Gastroesophageal sphincter (tissue), 4 donors: ENCODE data around the gene UQCC2. TPM values are rescaled to one million over a fixed set of nuclear protein-coding genes. Genes with fewer than 3 reads are reported as not detected.

Source experiments
- ATAC-seq: fragments of 150-250 bp; one replicate; pipeline ENCODE4 v1.9.1; 2016; ENCODE audit warnings: mild to moderate bottlenecking, moderate library complexity
- H3K27ac ChIP-seq, 4 donors: fragments of 200-600 bp; sonication (generic) in 3 of 4; 1 replicate in 3 of 4; 2 replicates in 1 of 4; pipeline ENCODE4 v1.5.1; 2016 to 2019
- H3K27me3 ChIP-seq: fragments of 200-600 bp; sonication (generic); one replicate; pipeline ENCODE4 v1.5.1; 2019
- H3K36me3 ChIP-seq, 2 donors: fragments of 200-600 bp; sonication (generic); one replicate each; pipeline ENCODE4 v1.5.1; 2019; ENCODE audit warnings: control low read depth in 1 of 2
- H3K4me1 ChIP-seq, 3 donors: fragments of 200-600 bp; sonication (generic); 1 replicate in 2 of 3; 2 replicates in 1 of 3; pipeline ENCODE4 v1.5.1; 2016 to 2019; ENCODE audit warnings: control low read depth in 2 of 3
- H3K4me3 ChIP-seq, 2 donors: fragments of 200-600 bp; sonication (generic); one replicate each; pipeline ENCODE4 v1.5.1; 2019; ENCODE audit warnings: mild to moderate bottlenecking in 1 of 2, moderate library complexity in 1 of 2
- H3K9me3 ChIP-seq, 3 donors: fragments of 200-600 bp; sonication (generic); one replicate each; pipeline ENCODE4 v1.5.1; 2017 to 2019; ENCODE audit warnings: control low read depth in 2 of 3
- CTCF ChIP-seq, 4 experiments: fragments of 200-600 bp in 2 of 4; fragments of 450-650 bp in 2 of 4; sonication (generic) in 1 of 4; IDR thresholded peaks; one replicate each; pipeline ENCODE4 v1.5.1; 2017 to 2019; ENCODE audit warnings: antibody characterized with exemption in 4 of 4, mild to moderate bottlenecking in 2 of 4, moderate library complexity in 2 of 4
- EP300 ChIP-seq: sonication (generic); formaldehyde crosslinking; IDR thresholded peaks from one replicate; pipeline ENCODE4 v1.6.1; 2017; ENCODE audit warnings: antibody characterized with exemption, mild to moderate bottlenecking
- POLR2A ChIP-seq, 2 donors: fragments of 450-650 bp; IDR thresholded peaks; one replicate each; pipeline ENCODE4 v1.6.1; 2017; ENCODE audit warnings: antibody characterized with exemption in 2 of 2, mild to moderate bottlenecking in 2 of 2, moderate library complexity in 1 of 2
- POLR2AphosphoS5 ChIP-seq: sonication (generic); formaldehyde crosslinking; IDR thresholded peaks from one replicate; pipeline ENCODE4 v1.6.1; 2017; ENCODE audit warnings: antibody characterized with exemption
- WGBS, 2 donors: methylation state at CpG; one replicate each; pipeline ENCODE4 v1.1.5; 2018; ENCODE audit warnings: low coverage in 1 of 2; 5-methylcytosine and 5-hydroxymethylcytosine counted together
- total RNA-seq, 4 donors: library from RNA; depleted of rRNA; stranded (reverse); fragments of >200 nt; gene quantifications; one replicate each; pipeline ENCODE4 v1.1.0, GENCODE V29; 2016

The UQCC2 gene
- total RNA-seq, 4 donors from 2014 or later, result 14.5 to 25.3 (median 17.7) TPM

DNA sequence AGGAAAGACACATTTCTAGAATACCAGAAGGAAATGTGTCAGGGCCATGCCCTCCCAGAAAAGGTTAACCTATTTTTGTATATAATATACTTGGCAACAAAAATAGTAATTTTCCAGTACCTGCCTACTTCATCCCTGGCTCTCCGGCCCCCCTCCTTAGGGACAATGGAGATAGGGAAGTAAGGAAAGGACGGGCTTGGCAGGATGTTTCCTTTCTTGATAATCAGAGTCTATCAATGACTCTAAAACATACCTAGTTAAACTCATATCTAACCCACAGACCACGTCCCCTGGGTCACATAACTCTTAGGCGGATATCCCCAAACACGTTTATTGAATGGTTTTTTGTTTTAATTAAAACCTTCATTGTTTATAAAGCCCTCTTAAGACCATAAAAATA, 11.8 kb downstream of the UQCC2 start:
- H3K9me3 ChIP-seq, result no peaks in the 10 kb centered on the region
- no peaks in the 10 kb centered on the region for H3K27me3 ChIP-seq
- H3K27ac ChIP-seq, result no peak overlapping the region
- H3K4me1 ChIP-seq, result peaks cover 0 to 49% (median 18%) of the 10 kb centered on the region in 3 donors
- peaks cover 0 to 55% of the 10 kb centered on the region in 2 donors for H3K36me3 ChIP-seq
- no peak for TF ChIP-seq POLR2A (IDR thresholded peaks at IDR 0.05)
- no peak for TF ChIP-seq EP300
- TF ChIP-seq POLR2AphosphoS5, result no peak
- no peak for TF ChIP-seq CTCF (IDR thresholded peaks at IDR 0.05)
- no peak for ATAC-seq
- WGBS, 2 donors, result 54 to 63% methylated on average over 5 of the region's 5 CpGs
- no peak overlapping the region for H3K4me3 ChIP-seq

DNA sequence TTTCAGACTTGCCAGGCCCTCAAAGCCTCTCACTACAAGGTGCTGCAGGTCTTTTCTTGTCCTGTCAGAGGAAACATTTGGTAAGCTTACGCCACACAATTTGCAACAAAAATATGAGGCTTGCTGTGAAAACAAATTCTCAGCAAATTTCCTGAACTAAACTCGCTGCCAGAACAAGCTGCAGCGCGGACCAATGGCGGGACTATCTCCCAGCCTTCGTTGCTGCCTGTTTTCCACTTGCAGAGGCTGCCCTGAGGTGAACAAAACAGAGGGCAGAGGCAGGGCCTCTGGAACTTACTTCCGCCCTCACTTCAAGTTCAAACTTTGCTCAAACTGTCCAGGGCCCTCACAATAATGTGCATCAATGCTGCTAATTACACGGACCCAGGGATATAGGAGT, 12.4 kb downstream of the UQCC2 start:
- ATAC-seq, result no peak
- Histone ChIP-seq H3K4me1 (peaks cover 0 to 55% (median 19%) of the 10 kb centered on the region in 3 donors), H3K9me3 (no peaks in the 10 kb centered on the region), H3K4me3 (no peak overlapping the region), H3K27ac (no peak overlapping the region), H3K36me3 (peaks cover 0 to 52% of the 10 kb centered on the region in 2 donors), H3K27me3 (no peaks in the 10 kb centered on the region)
- WGBS, 2 donors, result 57 to 76% methylated on average over 7 to 8 of the region's 8 CpGs
- TF ChIP-seq POLR2AphosphoS5 (no peak), EP300 (no peak), CTCF (IDR thresholded peaks at IDR 0.05) (no peak), POLR2A (IDR thresholded peaks at IDR 0.05) (no peak)

- Histone ChIP-seq H3K4me3 (no peak overlapping the region), H3K4me1 (peaks cover 0 to 61% (median 23%) of the 10 kb centered on the region in 3 donors), H3K27ac (no peak overlapping the region), H3K27me3 (no peaks in the 10 kb centered on the region), H3K9me3 (no peaks in the 10 kb centered on the region), H3K36me3 (peaks cover 0 to 54% of the 10 kb centered on the region in 2 donors)
- TF ChIP-seq POLR2AphosphoS5 (no peak), POLR2A (IDR thresholded peaks at IDR 0.05) (no peak), EP300 (no peak), CTCF (IDR thresholded peaks at IDR 0.05) (no peak)
- ATAC-seq, result no peak
- 86 to 87% methylated on average over 3 to 6 of the region's 10 CpGs for WGBS, 2 donors
Measured at GRCh38 chr6:33698494-33698893, 13.0 kb downstream of the UQCC2 start.

- Histone ChIP-seq H3K27me3 (no peaks in the 10 kb centered on the region), H3K4me3 (no peak overlapping the region), H3K27ac (peak overlapping the region in 1 of 4 donors; percentile 50), H3K36me3 (peaks cover 0 to 61% of the 10 kb centered on the region in 2 donors), H3K4me1 (peaks cover 0 to 67% (median 25%) of the 10 kb centered on the region in 3 donors), H3K9me3 (no peaks in the 10 kb centered on the region)
- TF ChIP-seq EP300, result no peak
- no peak for TF ChIP-seq CTCF (IDR thresholded peaks at IDR 0.05)
- TF ChIP-seq POLR2A (IDR thresholded peaks at IDR 0.05), result no peak
- TF ChIP-seq POLR2AphosphoS5, result no peak
- 70% methylated on average over 2 of the region's 10 CpGs; no CpG with 5 or more reads in 1 of the 2 donors for WGBS, 2 donors
- ATAC-seq, result no peak
Measured at GRCh38 chr6:33697845-33698244, 13.7 kb downstream of the UQCC2 start.
